SU-DHL-6 (cell line): ENCODE measurements around the gene KCNH1.

Experiments used
- H2AFZ ChIP-seq: fragments of 200-600 bp; sonication (generic); 2 replicates; pipeline ENCODE4 v1.6.1; 2014; ENCODE audit warnings: low read depth, mild to moderate bottlenecking, moderate library complexity, mixed read lengths, antibody characterized with exemption, low read length; ENCODE audit not compliant: severe bottlenecking
- H3F3A ChIP-seq: fragments of 200-600 bp; shearing (Covaris generic); 2 replicates; pipeline ENCODE4 v1.6.0; 2016; ENCODE audit warnings: antibody characterized with exemption, mild to moderate bottlenecking; ENCODE audit not compliant: insufficient read depth
- H3K27ac ChIP-seq: fragments of 200-600 bp; sonication (generic); 2 replicates; pipeline ENCODE4 v1.5.1; 2016; ENCODE audit warnings: low read depth, mild to moderate bottlenecking, low read length, moderate library complexity, mixed read lengths
- H3K27me3 ChIP-seq: fragments of 200-600 bp; sonication (generic), shearing (Covaris generic); 2 replicates; pipeline ENCODE4 v1.6.0; 2014; ENCODE audit warnings: mild to moderate bottlenecking, low read length
- H3K36me3 ChIP-seq: fragments of 200-600 bp; sonication (generic); 2 replicates; pipeline ENCODE4 v1.6.1; 2014; ENCODE audit warnings: mild to moderate bottlenecking, low read length, mixed read lengths
- H3K4me2 ChIP-seq: fragments of 300-600, 200-600 bp; shearing (Covaris generic), sonication (generic); 2 replicates; pipeline ENCODE4 v1.6.0; 2014; ENCODE audit warnings: low read length, low read depth, mild to moderate bottlenecking; ENCODE audit not compliant: poor library complexity, severe bottlenecking
- H3K4me3 ChIP-seq: fragments of 200-600 bp; sonication (generic); 2 replicates; pipeline ENCODE4 v1.5.1; 2014; ENCODE audit warnings: antibody characterized with exemption, low read length, mild to moderate bottlenecking, mixed read lengths; ENCODE audit not compliant: insufficient read depth, poor library complexity, severe bottlenecking
- H3K79me2 ChIP-seq: fragments of 200-600 bp; sonication (generic); 2 replicates; pipeline ENCODE4 v1.6.1; 2014; ENCODE audit warnings: mild to moderate bottlenecking, low read length, moderate library complexity; ENCODE audit not compliant: insufficient read depth
- H3K9ac ChIP-seq: fragments of 200-600 bp; sonication (generic); 2 replicates; pipeline ENCODE4 v1.7.0; 2014; ENCODE audit warnings: mild to moderate bottlenecking, low read length
- H3K9me2 ChIP-seq: fragments of 200-600 bp; sonication (generic); replicated peaks from 2 replicates; pipeline ENCODE4 v1.6.1; 2014; ENCODE audit warnings: low read length; ENCODE audit not compliant: insufficient read depth
- H3K9me3 ChIP-seq: fragments of 200-600 bp; sonication (generic); 2 replicates; pipeline ENCODE4 v1.6.1; 2014; ENCODE audit warnings: low read length, mixed read lengths; ENCODE audit not compliant: insufficient read depth
- H4K20me1 ChIP-seq: fragments of 200-600 bp; sonication (generic); 2 replicates; pipeline ENCODE4 v1.6.1; 2014; ENCODE audit warnings: low read depth, mild to moderate bottlenecking, antibody characterized with exemption, low read length, moderate library complexity, mixed read lengths
- CTCF ChIP-seq: fragments of 200-600 bp; sonication (generic); IDR thresholded peaks from one replicate; pipeline ENCODE4 v1.5.1; 2017; ENCODE audit warnings: antibody characterized with exemption, mild to moderate bottlenecking, low read length, moderate library complexity; ENCODE audit not compliant: insufficient read depth, poor library complexity, severe bottlenecking
- EZH2phosphoT487 ChIP-seq: fragments of 200-600 bp; sonication (generic), shearing (Covaris generic); conservative IDR thresholded peaks from 2 replicates; pipeline ENCODE4 v1.6.1; 2018; ENCODE audit warnings: mild to moderate bottlenecking, antibody characterized with exemption, low read length, moderate library complexity, mixed read lengths

The KCNH1 gene

GRCh38 chr1:210949489-210949888 lies 184.5 kb downstream of the KCNH1 start:
- no peaks in the 10 kb centered on the region for H3K79me2 ChIP-seq
- TF ChIP-seq CTCF (no peak), EZH2phosphoT487 (no peak)

DNA sequence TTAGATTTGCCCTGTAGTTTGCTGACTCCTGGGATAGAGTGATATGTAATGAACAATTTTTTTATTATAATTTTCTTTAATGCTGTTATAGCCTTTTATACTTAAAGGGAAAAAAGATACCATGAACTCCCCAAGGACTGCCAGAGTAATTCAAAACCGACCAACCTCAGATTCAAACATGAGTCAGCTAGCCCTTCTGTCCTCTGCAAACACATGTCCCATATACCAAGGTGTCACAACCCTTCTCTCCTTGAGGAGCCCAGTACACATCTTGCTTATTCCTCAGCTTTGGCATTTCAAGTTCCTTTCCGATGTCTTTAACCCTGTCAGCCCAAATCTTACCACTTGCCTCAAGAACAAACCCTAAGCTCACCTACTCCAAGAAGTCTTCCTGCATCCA lies 184.9 kb downstream of the KCNH1 start:
- Histone ChIP-seq H3K4me3 (no peak overlapping the region), H3K9ac (no peak overlapping the region), H3F3A (no peaks in the 10 kb centered on the region), H4K20me1 (no peaks in the 10 kb centered on the region), H3K79me2 (no peaks in the 10 kb centered on the region), H3K27me3 (no peaks in the 10 kb centered on the region), H3K9me2 (no peaks in the 10 kb centered on the region), H3K36me3 (no peaks in the 10 kb centered on the region), H2AFZ (no peak overlapping the region), H3K27ac (no peak overlapping the region), H3K4me2 (no peak overlapping the region), H3K9me3 (no peaks in the 10 kb centered on the region)
- TF ChIP-seq EZH2phosphoT487 = no peak
- TF ChIP-seq CTCF = no peak

More at GRCh38 chr1:210949489-210949888, 184.5 kb downstream of the KCNH1 start:
- Histone ChIP-seq H4K20me1 (no peaks in the 10 kb centered on the region), H3K9me3 (no peaks in the 10 kb centered on the region), H3K27ac (no peak overlapping the region), H3K9ac (no peak overlapping the region), H3K4me3 (no peak overlapping the region), H3K36me3 (no peaks in the 10 kb centered on the region), H3K4me2 (no peak overlapping the region), H3F3A (no peaks in the 10 kb centered on the region), H2AFZ (no peak overlapping the region), H3K9me2 (no peaks in the 10 kb centered on the region), H3K27me3 (no peaks in the 10 kb centered on the region)

- no peaks in the 10 kb centered on the region for H3K79me2 ChIP-seq
- H3F3A ChIP-seq = no peaks in the 10 kb centered on the region
- H3K9ac ChIP-seq = no peak overlapping the region
- no peaks in the 10 kb centered on the region for H3K9me3 ChIP-seq
- H4K20me1 ChIP-seq = no peaks in the 10 kb centered on the region
- H3K4me2 ChIP-seq = no peak overlapping the region
- H3K27ac ChIP-seq = no peak overlapping the region
- no peaks in the 10 kb centered on the region for H3K36me3 ChIP-seq
- no peaks in the 10 kb centered on the region for H3K27me3 ChIP-seq
- no peaks in the 10 kb centered on the region for H3K9me2 ChIP-seq
- no peak overlapping the region for H3K4me3 ChIP-seq
- TF ChIP-seq EZH2phosphoT487 (no peak), CTCF (no peak)
- no peak overlapping the region for H2AFZ ChIP-seq
Measured at GRCh38 chr1:210944252-210944651, 189.7 kb downstream of the KCNH1 start.
